Nephron progenitor cell (in vitro differentiated cells): ENCODE results near the gene CHD5.
A peak's percentile ranks its signal among the peaks of the same experiment; 100 is the strongest.
"Not testable (repeated sequence)": the region's sequence is repeated elsewhere in the genome, so short reads cannot be mapped to it uniquely, and the experiment has no call there.

ENCODE experiments used
- DNase-seq: peaks from one replicate; pipeline ENCODE4 v3.0.0; 2021
- H3K27ac Mint-ChIP-seq: 2 replicates; pipeline ENCODE4 v1.8.0; 2021; ENCODE audit warnings: mild to moderate bottlenecking, moderate library complexity, mixed read lengths
- H3K27me3 Mint-ChIP-seq: 2 replicates; pipeline ENCODE4 v1.8.0; 2021; ENCODE audit warnings: mild to moderate bottlenecking, low read depth, mixed read lengths; ENCODE audit not compliant: poor library complexity
- H3K36me3 Mint-ChIP-seq: 2 replicates; pipeline ENCODE4 v1.8.0; 2021; ENCODE audit warnings: low read depth, mixed read lengths
- H3K4me1 Mint-ChIP-seq: 2 replicates; pipeline ENCODE4 v1.8.0; 2021; ENCODE audit warnings: mixed read lengths
- H3K4me3 Mint-ChIP-seq: 2 replicates; pipeline ENCODE4 v1.8.0; 2021; ENCODE audit warnings: mild to moderate bottlenecking, moderate library complexity, mixed read lengths
- H3K9me3 Mint-ChIP-seq: 2 replicates; pipeline ENCODE4 v1.8.0; 2021; ENCODE audit warnings: mild to moderate bottlenecking, moderate library complexity, mixed read lengths
- TF ChIP-seq, protein P1 (sequence below): fragments of 200-600 bp; sonication (generic); IDR thresholded peaks from 2 replicates; pipeline ENCODE4 v1.5.0; 2021; ENCODE audit warnings: antibody characterized with exemption

CHD5 gene

DNA sequence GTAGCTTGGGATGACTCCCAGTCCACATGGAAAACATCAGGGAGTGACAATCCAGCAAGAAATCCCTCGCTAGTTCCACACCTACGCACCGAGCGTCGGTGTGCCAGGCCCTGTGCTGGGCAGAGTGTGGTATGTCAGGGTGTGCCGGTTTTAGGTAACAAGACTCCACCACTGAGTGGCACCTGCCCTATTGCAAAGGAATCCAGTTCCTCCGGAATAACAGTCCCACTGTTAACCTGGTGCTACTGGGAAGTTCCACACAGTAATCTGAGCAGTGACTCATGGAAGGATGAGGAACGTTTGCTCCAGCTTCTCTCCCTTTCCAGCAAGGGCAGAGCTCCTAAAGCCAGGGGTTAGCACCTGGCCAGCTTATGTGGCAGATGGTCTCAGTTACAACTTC, 40.1 kb upstream of the CHD5 start:
- H3K36me3 Mint-ChIP-seq: peaks cover 39% of the 10 kb centered on the region
- H3K4me3 Mint-ChIP-seq: no peak overlapping the region
- H3K4me1 Mint-ChIP-seq: peaks cover 9% of the 10 kb centered on the region
- peak overlapping the region; percentile 48 for H3K27ac Mint-ChIP-seq
- peaks cover 5% of the 10 kb centered on the region for H3K9me3 Mint-ChIP-seq
- TF ChIP-seq, protein P1, sequence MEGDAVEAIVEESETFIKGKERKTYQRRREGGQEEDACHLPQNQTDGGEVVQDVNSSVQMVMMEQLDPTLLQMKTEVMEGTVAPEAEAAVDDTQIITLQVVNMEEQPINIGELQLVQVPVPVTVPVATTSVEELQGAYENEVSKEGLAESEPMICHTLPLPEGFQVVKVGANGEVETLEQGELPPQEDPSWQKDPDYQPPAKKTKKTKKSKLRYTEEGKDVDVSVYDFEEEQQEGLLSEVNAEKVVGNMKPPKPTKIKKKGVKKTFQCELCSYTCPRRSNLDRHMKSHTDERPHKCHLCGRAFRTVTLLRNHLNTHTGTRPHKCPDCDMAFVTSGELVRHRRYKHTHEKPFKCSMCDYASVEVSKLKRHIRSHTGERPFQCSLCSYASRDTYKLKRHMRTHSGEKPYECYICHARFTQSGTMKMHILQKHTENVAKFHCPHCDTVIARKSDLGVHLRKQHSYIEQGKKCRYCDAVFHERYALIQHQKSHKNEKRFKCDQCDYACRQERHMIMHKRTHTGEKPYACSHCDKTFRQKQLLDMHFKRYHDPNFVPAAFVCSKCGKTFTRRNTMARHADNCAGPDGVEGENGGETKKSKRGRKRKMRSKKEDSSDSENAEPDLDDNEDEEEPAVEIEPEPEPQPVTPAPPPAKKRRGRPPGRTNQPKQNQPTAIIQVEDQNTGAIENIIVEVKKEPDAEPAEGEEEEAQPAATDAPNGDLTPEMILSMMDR: no peak
- DNase-seq: no peak
- H3K27me3 Mint-ChIP-seq: peaks cover 8% of the 10 kb centered on the region

DNA sequence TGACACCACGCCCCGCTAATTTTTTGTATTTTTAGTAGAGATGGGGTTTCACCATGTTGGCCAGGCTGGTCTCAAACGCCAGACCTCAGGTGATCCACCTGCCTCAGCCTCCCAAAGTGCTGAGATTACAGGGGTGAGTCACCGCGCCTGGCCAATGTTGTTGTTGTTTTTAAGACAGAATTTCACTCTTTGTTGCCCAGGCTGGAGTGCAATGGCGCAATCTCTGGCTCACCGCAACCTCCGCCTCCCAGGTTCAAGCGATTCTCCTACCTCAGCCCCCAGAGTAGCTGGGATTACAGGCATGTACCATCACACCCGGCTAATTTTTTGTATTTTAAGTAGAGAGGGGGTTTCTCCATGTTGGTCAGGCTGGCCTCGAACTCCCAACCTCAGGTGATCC, 39.5 kb upstream of the CHD5 start:
- peaks cover 13% of the 10 kb centered on the region for H3K27me3 Mint-ChIP-seq
- DNase-seq, H3K9me3 Mint-ChIP-seq, H3K4me1 Mint-ChIP-seq, H3K27ac Mint-ChIP-seq, H3K4me3 Mint-ChIP-seq: not testable (repeated sequence)
- peaks cover 36% of the 10 kb centered on the region for H3K36me3 Mint-ChIP-seq

DNA sequence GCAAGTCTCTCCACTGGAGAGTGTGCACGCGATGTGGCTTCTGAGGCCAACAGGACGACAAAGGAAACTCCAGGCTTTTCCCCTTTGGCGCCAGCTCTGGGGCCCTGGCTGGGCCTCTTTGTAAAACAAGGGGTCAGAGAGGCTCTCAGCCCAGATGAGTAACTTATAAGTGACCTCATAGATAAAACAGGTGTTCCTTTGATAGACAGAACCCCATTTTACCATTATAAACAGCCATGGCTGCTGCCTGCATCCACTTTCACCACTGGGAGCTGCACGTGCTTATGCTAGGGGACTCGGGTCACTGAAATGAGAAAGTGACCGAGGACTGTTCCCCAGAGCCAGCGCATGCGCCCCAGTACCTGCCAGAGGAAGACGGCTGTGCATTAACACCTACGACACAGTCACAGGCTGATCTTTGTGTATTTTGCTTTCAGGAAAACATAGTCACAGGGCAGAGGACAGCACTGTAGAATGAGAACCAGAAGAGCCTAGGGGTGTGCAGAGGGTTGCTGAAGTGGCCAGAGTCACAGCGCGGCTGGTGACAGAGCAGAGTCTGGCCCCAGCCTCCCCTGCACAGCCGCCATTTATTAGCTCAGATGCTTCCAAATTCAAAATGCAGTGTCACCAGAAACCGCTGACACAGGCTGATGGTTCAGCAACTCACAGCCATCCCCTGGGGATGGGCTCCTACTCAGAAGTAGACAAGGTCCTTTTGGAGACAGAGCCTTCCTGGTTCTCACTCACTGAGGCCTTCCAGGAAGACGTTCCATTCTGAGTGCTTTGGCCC, 38.4 kb upstream of the CHD5 start:
- peaks cover 14% of the 10 kb centered on the region for H3K4me1 Mint-ChIP-seq
- peaks cover 25% of the 10 kb centered on the region for H3K36me3 Mint-ChIP-seq
- peaks cover 13% of the 10 kb centered on the region for H3K27me3 Mint-ChIP-seq
- H3K9me3 Mint-ChIP-seq: peaks cover 9% of the 10 kb centered on the region
- no peak overlapping the region for H3K4me3 Mint-ChIP-seq
- DNase-seq: no peak
- TF ChIP-seq, protein P1: no peak
- H3K27ac Mint-ChIP-seq: peak overlapping the region; percentile 46

DNA sequence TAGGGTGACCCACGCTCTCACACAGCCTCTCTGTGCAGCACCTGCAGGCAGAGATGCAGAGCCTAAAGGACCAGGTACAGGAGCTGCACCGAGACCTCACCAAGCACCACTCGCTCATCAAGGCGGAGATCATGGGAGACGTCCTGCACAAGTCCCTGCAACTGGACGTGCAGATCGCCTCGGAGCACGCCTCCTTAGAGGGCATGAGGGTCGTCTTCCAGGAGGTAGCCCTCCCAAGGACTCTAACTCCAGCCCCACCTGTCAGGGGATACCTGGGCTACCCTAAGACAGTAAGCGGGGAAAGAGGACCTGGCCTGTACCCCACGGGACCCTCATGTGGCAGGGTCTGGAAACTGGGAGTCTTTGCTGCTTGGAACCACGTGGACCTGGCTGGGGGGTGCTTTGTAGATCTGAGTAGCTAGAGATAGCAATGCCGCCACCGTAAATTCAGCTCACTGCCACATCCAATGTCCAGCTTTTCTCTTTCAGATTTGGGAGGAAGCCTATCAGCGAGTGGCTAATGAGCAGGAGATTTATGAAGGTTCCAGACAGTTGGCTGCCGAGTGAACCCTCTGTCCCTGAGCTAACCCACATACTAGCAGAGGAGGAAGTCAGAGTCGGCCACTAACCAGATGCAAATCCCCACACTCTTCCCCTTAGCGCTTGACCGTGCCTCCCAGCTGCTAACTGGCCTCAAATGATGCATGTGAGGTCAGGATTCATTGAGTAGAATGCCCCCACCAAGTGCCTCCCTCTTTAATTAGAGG, 32.3 kb upstream of the CHD5 start:
- Mint-ChIP-seq H3K36me3 (peaks cover 5% of the 10 kb centered on the region), H3K27me3 (peaks cover 40% of the 10 kb centered on the region), H3K4me1 (peaks cover 27% of the 10 kb centered on the region), H3K27ac (no peak overlapping the region), H3K9me3 (peaks cover 9% of the 10 kb centered on the region), H3K4me3 (no peak overlapping the region)
- TF ChIP-seq, protein P1: no peak
- no peak for DNase-seq

DNA sequence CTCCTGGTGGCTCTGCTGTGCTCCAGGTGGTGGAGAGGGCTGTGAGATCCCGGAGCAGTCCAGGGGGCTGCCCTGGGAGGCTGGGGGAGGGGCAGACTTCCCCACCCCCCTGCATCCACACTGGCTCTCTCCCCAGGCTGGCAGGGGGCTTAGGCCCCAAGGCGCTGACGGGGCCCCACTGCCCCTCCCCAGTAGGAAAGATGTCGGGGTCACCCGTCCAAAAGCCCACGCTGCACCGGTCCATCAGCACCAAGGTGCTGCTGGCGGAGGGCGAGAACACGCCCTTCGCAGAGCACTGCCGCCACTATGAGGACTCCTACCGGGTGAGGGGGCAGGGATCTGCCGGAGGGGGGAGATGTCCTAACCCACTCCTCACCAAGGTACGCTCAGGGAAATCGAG, 31.6 kb upstream of the CHD5 start:
- DNase-seq: no peak
- H3K9me3 Mint-ChIP-seq: peaks cover 9% of the 10 kb centered on the region
- H3K36me3 Mint-ChIP-seq: peaks cover 5% of the 10 kb centered on the region
- peaks cover 30% of the 10 kb centered on the region for H3K4me1 Mint-ChIP-seq
- no peak overlapping the region for H3K4me3 Mint-ChIP-seq
- no peak overlapping the region for H3K27ac Mint-ChIP-seq
- peaks cover 46% of the 10 kb centered on the region for H3K27me3 Mint-ChIP-seq
- TF ChIP-seq, protein P1: no peak

DNA sequence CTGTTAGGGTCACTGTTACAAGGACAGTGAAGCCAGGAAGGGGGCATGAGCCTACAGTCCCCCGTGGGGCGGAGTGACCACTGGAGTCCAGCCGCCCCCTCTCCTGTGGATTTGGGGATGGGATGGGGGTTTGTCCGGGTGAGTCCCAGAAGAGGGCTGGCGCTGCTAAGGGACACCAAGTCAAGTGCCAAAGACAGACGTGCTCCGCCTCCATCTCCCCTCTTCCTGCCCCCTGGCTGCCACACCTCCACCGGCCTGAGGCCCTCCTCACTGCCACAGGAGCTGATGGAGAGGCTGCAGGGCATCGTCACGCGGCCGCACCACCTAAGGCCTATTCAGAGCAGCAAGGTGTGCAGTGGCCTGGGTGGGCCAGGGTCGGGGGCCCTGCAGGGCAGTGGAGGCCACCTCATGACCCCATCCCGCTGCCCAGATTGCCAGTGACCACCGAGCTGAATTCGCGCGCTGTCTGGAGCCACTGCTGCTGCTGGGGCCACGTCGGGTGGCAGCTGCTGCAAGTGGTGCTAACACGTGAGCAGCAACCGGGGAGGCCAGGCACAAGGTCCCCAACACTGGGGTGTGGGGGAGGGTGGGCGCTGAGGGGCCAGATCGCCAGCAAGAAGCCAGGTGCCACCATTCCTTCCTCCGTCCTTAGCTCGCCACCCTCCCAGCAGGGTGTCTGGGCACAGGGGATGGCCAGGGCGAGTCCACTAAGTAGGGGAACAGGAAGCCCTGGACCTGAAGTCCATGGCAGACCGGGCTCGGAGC, 30.7 kb upstream of the CHD5 start:
- no peak overlapping the region for H3K27ac Mint-ChIP-seq
- no peak overlapping the region for H3K4me3 Mint-ChIP-seq
- H3K36me3 Mint-ChIP-seq: peaks cover 5% of the 10 kb centered on the region
- peaks cover 9% of the 10 kb centered on the region for H3K9me3 Mint-ChIP-seq
- H3K4me1 Mint-ChIP-seq: peaks cover 33% of the 10 kb centered on the region
- DNase-seq: no peak
- H3K27me3 Mint-ChIP-seq: peaks cover 47% of the 10 kb centered on the region
- TF ChIP-seq, protein P1: no peak
